GM12878 (cell line): Measurements from ENCODE around the gene NDUFA11. TPM values are rescaled to one million over a fixed set of nuclear protein-coding genes. Genes with fewer than 3 reads are reported as not detected.

Experiments used
- ATAC-seq: fragments of 200-7000 bp; cut with Tn5 transposase; 3 replicates; pipeline ENCODE4 v1.9.1; 2020; ENCODE audit warnings: mild to moderate bottlenecking, moderate library complexity
- BruUV-seq: library from RNA; stranded (reverse); fragments of 400-500 nt; replicated peaks from 2 replicates; lab custom pipeline; 2021; lab: Mats Ljungman, UMichigan
- CTCF ChIA-PET: fragments of 300-600 bp; sonication (Branson Sonifier 250); formaldehyde crosslinking; extraction: SDS; loops from one replicate; lab custom pipeline; 2021; ENCODE audit warnings: inconsistent platforms; lab: Yijun Ruan, JAX
- POLR2A ChIA-PET: fragments of 350-600 bp; formaldehyde crosslinking; extraction: SDS; loops from one replicate; lab custom pipeline; 2021; ENCODE audit warnings: inconsistent platforms; lab: Charles Lee
- RAD21 ChIA-PET: fragments of 300-600 bp; sonication (Branson Sonifier 250); formaldehyde crosslinking; loops from one replicate; lab custom pipeline; 2023; ENCODE audit warnings: antibody characterized with exemption; ENCODE audit not compliant: unreplicated experiment; lab: Charles Lee
- SMC1A ChIA-PET: fragments of 300-600 bp; sonication (Branson Sonifier 250); formaldehyde crosslinking; loops from one replicate; lab custom pipeline; 2023; ENCODE audit not compliant: unreplicated experiment, uncharacterized antibody; lab: Charles Lee
- DNase-seq: peaks from one replicate; pipeline ENCODE4 v3.0.0-alpha.2; 2011; ENCODE audit warnings: low read depth, low spot score
- FAIRE-seq: peaks from 3 replicates; lab custom pipeline; 2011; peaks lifted over from hg19 to GRCh38; lab: Jason Lieb, UNC
- H2AFZ ChIP-seq: 2 replicates; pipeline ENCODE4 v1.6.0; 2011; ENCODE audit warnings: low read depth, low read length, control low read depth; ENCODE audit not compliant: control insufficient read depth
- H3K27ac ChIP-seq: 2 replicates; pipeline ENCODE4 v1.5.1; 2011; ENCODE audit warnings: control low read depth; ENCODE audit not compliant: control insufficient read depth, insufficient read depth
- H3K27me3 ChIP-seq, 2 experiments: replicated peaks in 1 of 2; 2 replicates each; pipeline versions ENCODE4 v1.6.0 to v1.6.1; 2011; ENCODE audit warnings: low read length in 1 of 2; ENCODE audit not compliant: control insufficient read depth in 2 of 2, insufficient read depth in 2 of 2
- H3K36me3 ChIP-seq, 2 experiments: 2 replicates each; pipeline ENCODE4 v1.5.1; 2011; ENCODE audit warnings: low read length in 1 of 2; ENCODE audit not compliant: control insufficient read depth in 2 of 2, insufficient read depth in 2 of 2
- H3K4me1 ChIP-seq: 2 replicates; pipeline ENCODE4 v1.6.1; 2011; ENCODE audit warnings: mild to moderate bottlenecking, low read length, moderate library complexity, mixed read lengths; ENCODE audit not compliant: control insufficient read depth, insufficient read depth
- H3K4me2 ChIP-seq: 2 replicates; pipeline ENCODE4 v1.6.0; 2011; ENCODE audit warnings: control low read depth; ENCODE audit not compliant: control insufficient read depth, insufficient read depth
- H3K4me3 ChIP-seq: fragments of 200-600 bp; sonication (generic); 2 replicates; pipeline ENCODE4 v1.5.1; 2016
- H3K79me2 ChIP-seq: 2 replicates; pipeline ENCODE4 v1.6.0; 2011; ENCODE audit warnings: low read length; ENCODE audit not compliant: control insufficient read depth, insufficient read depth
- H3K9ac ChIP-seq: 2 replicates; pipeline ENCODE4 v1.8.0; 2011; ENCODE audit warnings: low read length, control low read depth, mixed read lengths; ENCODE audit not compliant: control insufficient read depth, insufficient read depth
- H3K9me3 ChIP-seq: replicated peaks from 3 replicates; pipeline ENCODE4 v1.5.1; 2011; ENCODE audit warnings: mild to moderate bottlenecking, low read length; ENCODE audit not compliant: control insufficient read depth, insufficient read depth
- H4K20me1 ChIP-seq: 2 replicates; pipeline ENCODE4 v1.6.0; 2011; ENCODE audit not compliant: control insufficient read depth, insufficient read depth
- ATF3 ChIP-seq: IDR thresholded peaks from 2 replicates; pipeline ENCODE4 v1.6.1; 2011; ENCODE audit warnings: low read depth, mild to moderate bottlenecking, low read length, moderate library complexity, borderline replicate concordance; ENCODE audit errors: extremely low read depth
- BACH1 ChIP-seq: fragments of 450-650 bp; IDR thresholded peaks from 2 replicates; pipeline ENCODE4 v1.6.1; 2017; ENCODE audit warnings: mild to moderate bottlenecking, borderline replicate concordance
- BCL3 ChIP-seq: IDR thresholded peaks from 2 replicates; pipeline ENCODE4 v1.6.1; 2011; ENCODE audit warnings: borderline replicate concordance, low read depth, mild to moderate bottlenecking, moderate library complexity, low read length; ENCODE audit not compliant: insufficient read depth, poor library complexity, severe bottlenecking
- CBX5 ChIP-seq: sonication (generic); IDR thresholded peaks from 2 replicates; pipeline ENCODE4 v1.6.1; 2016; ENCODE audit warnings: low read depth, moderate library complexity, mild to moderate bottlenecking, inconsistent platforms
- CTCF ChIP-seq, 3 experiments: IDR thresholded peaks in 2 of 3; conservative IDR thresholded peaks in 1 of 3; 2 replicates each; pipeline ENCODE4 v1.5.1; 2011; ENCODE audit warnings: low read depth in 3 of 3, low read length in 3 of 3, mild to moderate bottlenecking in 3 of 3, control low read depth in 2 of 3, moderate library complexity in 2 of 3, inconsistent platforms in 1 of 3, mixed read lengths in 1 of 3; ENCODE audit not compliant: control insufficient read depth in 2 of 3, insufficient read depth in 1 of 3; ENCODE audit errors: extremely low read depth in 1 of 3
- IKZF1 ChIP-seq: fragments of 450-650 bp; conservative IDR thresholded peaks from 2 replicates; pipeline ENCODE4 v1.6.1; 2017; ENCODE audit warnings: antibody characterized with exemption, mild to moderate bottlenecking
- IRF4 ChIP-seq: IDR thresholded peaks from 2 replicates; pipeline ENCODE4 v1.6.1; 2011; ENCODE audit warnings: low read depth, low read length
- KAT2A ChIP-seq: conservative IDR thresholded peaks from 2 replicates; pipeline ENCODE4 v1.6.1; 2011; ENCODE audit warnings: low read depth, low read length; ENCODE audit not compliant: control insufficient read depth
- LARP7 ChIP-seq: fragments of 450-650 bp; IDR thresholded peaks from 2 replicates; pipeline ENCODE4 v1.6.1; 2017; ENCODE audit warnings: mild to moderate bottlenecking
- MLLT1 ChIP-seq: fragments of 450-650 bp; IDR thresholded peaks from 2 replicates; pipeline ENCODE4 v1.6.1; 2016; ENCODE audit warnings: mild to moderate bottlenecking
- NFIC ChIP-seq: IDR thresholded peaks from 2 replicates; pipeline ENCODE4 v1.6.1; 2012; ENCODE audit warnings: low read depth, mild to moderate bottlenecking, inconsistent platforms, low read length, moderate library complexity
- PAX5 ChIP-seq: IDR thresholded peaks from 2 replicates; pipeline ENCODE4 v1.6.1; 2011; ENCODE audit warnings: low read depth, low read length, borderline replicate concordance
- PAX8 ChIP-seq: fragments of 450-650 bp; IDR thresholded peaks from 2 replicates; pipeline ENCODE4 v1.6.1; 2017; ENCODE audit warnings: mild to moderate bottlenecking, moderate library complexity
- RAD51 ChIP-seq: fragments of 450-650 bp; IDR thresholded peaks from 2 replicates; pipeline ENCODE4 v1.6.1; 2016; ENCODE audit warnings: moderate library complexity, mild to moderate bottlenecking, inconsistent platforms
- RB1 ChIP-seq: fragments of 450-650 bp; formaldehyde crosslinking; IDR thresholded peaks from 2 replicates; pipeline ENCODE4 v1.6.1; 2017; ENCODE audit warnings: mild to moderate bottlenecking, borderline replicate concordance
- SPI1 ChIP-seq: IDR thresholded peaks from 2 replicates; pipeline ENCODE4 v1.6.1; 2011; ENCODE audit warnings: low read depth, mild to moderate bottlenecking, low read length, moderate library complexity, borderline replicate concordance; ENCODE audit not compliant: insufficient read depth
- TCF12 ChIP-seq: IDR thresholded peaks from 2 replicates; pipeline ENCODE4 v1.6.1; 2011; ENCODE audit warnings: low read depth, mild to moderate bottlenecking, low read length
- TCF7 ChIP-seq: IDR thresholded peaks from 2 replicates; pipeline ENCODE4 v1.6.1; 2014; ENCODE audit warnings: antibody characterized with exemption, borderline replicate concordance
- ZNF24 ChIP-seq: fragments of 450-650 bp; IDR thresholded peaks from 2 replicates; pipeline ENCODE4 v1.6.1; 2017; ENCODE audit warnings: antibody characterized with exemption, mild to moderate bottlenecking
- ZNF274 ChIP-seq: IDR thresholded peaks from one replicate; pipeline ENCODE4 v1.8.0; 2011; ENCODE audit not compliant: insufficient read length, insufficient read depth
- WGBS: methylation state at CpG from one replicate; pipeline ENCODE4 v1.1.6; 2016; ENCODE audit warnings: low lambda C conversion rate; ENCODE audit not compliant: insufficient replicate concordance, insufficient coverage; ENCODE audit errors: missing lambda C conversion rate; 5-methylcytosine and 5-hydroxymethylcytosine counted together
- in situ Hi-C: fragments of 300-500 bp; cut with MboI; formaldehyde crosslinking; loops from 9 replicates; pipeline ENCODE4 v1.14.3; 2018; ENCODE audit warnings: mixed read lengths
- intact Hi-C: fragments of 100-400 bp; cut with micrococcal nuclease; formaldehyde crosslinking; loops from one replicate; pipeline ENCODE4 v1.14.2; 2022; ENCODE audit not compliant: unreplicated experiment
- polyA plus RNA-seq, 11 experiments: library from polyadenylated mRNA; depleted of rRNA in 4 of 11; unstranded in 6 of 11; stranded (reverse) in 5 of 11; fragments of >200 nt; fragmentation: Nextera tagmentation in 4 of 11; fragmentation: Illumina TruSeq in 1 of 11; extraction: Ambion mirVana in 4 of 11; extraction: Trizol in 1 of 11; gene quantifications; 1 replicate in 1 of 11; 2 replicates in 10 of 11; pipeline versions ENCODE4 v1.2.1 to v1.2.3, GENCODE V29; 2011 to 2016; ENCODE audit warnings: inconsistent platforms in 2 of 11, missing spikeins in 2 of 11, low read depth in 1 of 11
- total RNA-seq, 4 experiments: library from RNA; depleted of rRNA in 3 of 4; stranded (reverse); fragments of >200 nt in 3 of 4; fragmentation: Illumina TruSeq in 1 of 4; extraction: Trizol in 1 of 4; gene quantifications; 2 replicates each; pipeline versions ENCODE4 v1.2.1 to v1.2.3, GENCODE V29; 2013 to 2021

Gene NDUFA11
- total and polyA plus RNA-seq, 10 of the 15 experiments (the other 5 are each of a cell fraction or from before 2014, with no cell fraction given) = 108 to 600 (median 289) TPM

- Histone ChIP-seq H3K79me2 (no peaks in the 10 kb centered on the region), H3K4me2 (no peak overlapping the region), H2AFZ (no peak overlapping the region), H3K27ac (no peak overlapping the region), H3K9ac (no peak overlapping the region), H3K4me3 (no peak overlapping the region), H3K9me3 (no peaks in the 10 kb centered on the region), H3K27me3 (no peaks in the 10 kb centered on the region), H3K4me1 (0 out of 2 replicates have a peak, but pooled peaks cover under 1% of the 10 kb centered on the region), H4K20me1 (no peaks in the 10 kb centered on the region), H3K36me3 (peaks cover 17 to 41% of the 10 kb centered on the region in 2 experiments; a peak in 3 of 4 replicates)
- WGBS = 97% methylated on average over 20 of the region's 20 CpGs
- ChIA-PET POLR2A (no interaction called here), SMC1A (no interaction called here), RAD21 (no interaction called here), CTCF (no interaction called here)
- intact Hi-C loops (no loop called here), in situ Hi-C loops (no loop called here)
- TF ChIP-seq ATF3 = no peak
- no peak for TF ChIP-seq RAD51
- no peak for TF ChIP-seq TCF7
- TF ChIP-seq SPI1 = no peak
- no peak for TF ChIP-seq KAT2A
- TF ChIP-seq RB1 = no peak
- no peak for TF ChIP-seq MLLT1
- TF ChIP-seq ZNF274 = no peak
- no peak for TF ChIP-seq TCF12
- no peak for TF ChIP-seq IKZF1
- TF ChIP-seq IRF4 = no peak
- no peak for TF ChIP-seq PAX5
- no peak for TF ChIP-seq CTCF (IDR thresholded peaks at IDR 0.05 in 2 of 3, conservative IDR thresholded peaks at IDR 0.05 in 1 of 3; ENCODE audit: control insufficient read depth in 2 of 3, extremely low read depth in 1 of 3, insufficient read depth in 1 of 3, low read depth in 3 of 3, low read length in 3 of 3)
- no peak for TF ChIP-seq PAX8
- no peak for TF ChIP-seq ZNF24
- TF ChIP-seq LARP7 = no peak
- TF ChIP-seq CBX5 = no peak
- TF ChIP-seq BACH1 = no peak
- TF ChIP-seq BCL3 = no peak
- no peak for TF ChIP-seq NFIC
- BruUV-seq = no TSS peak
- DNase-seq (no peak), FAIRE-seq (no peak), ATAC-seq (no peak)
Observed at GRCh38 chr19:5933391-5934068, 29.9 kb upstream of the NDUFA11 start.
